NCI-H1694 (cell line): ENCODE measurements around the gene SYNRG.

Source experiments
- DNase-seq: peaks from one replicate; lab custom pipeline; 2025; lab: John Stamatoyannopoulos, UW

Gene SYNRG

DNA sequence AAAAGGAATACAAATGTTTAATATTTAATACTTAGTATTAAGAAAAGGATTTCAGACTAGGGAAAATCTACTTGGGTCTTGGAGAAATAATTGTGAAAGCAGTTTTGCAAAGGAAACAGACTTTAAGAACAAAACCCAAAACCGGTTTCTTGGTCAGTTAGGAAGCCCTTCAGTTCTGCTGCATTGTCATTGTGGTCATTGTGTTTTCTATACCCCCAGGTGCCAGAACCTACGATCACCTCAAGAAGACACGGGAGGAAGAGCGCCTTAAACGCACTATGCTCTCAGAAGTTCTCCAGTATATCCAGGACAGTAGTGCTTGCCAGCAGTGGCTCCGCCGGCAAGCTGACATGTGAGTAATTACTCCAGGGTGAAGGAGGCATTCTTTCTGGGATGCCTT lies 139.0 kb downstream of the SYNRG start:
- DNase-seq: no peak

DNA sequence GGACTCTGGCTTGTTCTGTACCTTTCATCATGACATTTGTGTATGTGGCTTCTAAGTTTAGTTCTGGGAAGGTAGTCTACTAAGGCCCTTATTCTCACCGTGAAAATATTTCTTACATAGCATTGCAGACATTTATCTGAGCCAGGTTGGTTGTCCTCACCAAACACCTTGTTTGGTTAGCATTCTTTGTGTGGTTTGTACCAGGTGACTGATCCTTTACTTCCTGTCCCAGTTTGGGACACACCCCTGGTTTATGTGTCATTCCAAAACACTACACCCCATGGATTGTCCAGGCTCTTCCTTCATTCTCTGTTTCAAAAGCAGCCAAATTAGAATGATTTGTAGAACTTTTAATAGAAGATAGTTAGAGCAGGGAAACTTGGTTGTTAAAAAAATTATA lies 142.7 kb downstream of the SYNRG start:
- no peak for DNase-seq

DNA sequence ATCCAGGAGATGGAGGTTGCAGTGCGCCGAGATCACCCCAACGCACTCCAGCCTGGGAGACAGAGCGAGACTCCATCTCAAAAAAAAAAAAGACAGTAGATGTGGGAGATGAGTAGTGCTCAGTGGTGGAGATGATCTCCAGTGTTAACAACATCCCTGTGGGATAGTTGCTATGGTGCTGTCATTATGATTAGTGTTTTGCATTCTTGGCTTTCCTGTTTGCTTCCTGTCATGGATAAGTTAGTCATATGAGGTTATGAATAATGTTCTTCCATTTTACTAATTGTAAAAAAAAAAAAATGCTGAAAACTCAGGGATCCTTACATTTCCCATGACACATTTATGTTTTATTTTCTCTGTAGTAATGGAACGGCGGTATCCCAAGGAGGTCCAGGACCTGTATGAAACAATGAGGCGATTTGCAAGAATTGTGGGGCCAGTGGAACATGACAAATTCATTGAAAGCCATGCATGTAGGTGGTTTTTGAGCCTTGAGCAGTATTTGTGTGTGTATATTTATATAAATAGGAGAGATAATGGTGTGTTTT lies 144.1 kb downstream of the SYNRG start:
- no peak for DNase-seq
